Measurements from ENCODE around the gene EHD4.

The EHD4 gene

DNA sequence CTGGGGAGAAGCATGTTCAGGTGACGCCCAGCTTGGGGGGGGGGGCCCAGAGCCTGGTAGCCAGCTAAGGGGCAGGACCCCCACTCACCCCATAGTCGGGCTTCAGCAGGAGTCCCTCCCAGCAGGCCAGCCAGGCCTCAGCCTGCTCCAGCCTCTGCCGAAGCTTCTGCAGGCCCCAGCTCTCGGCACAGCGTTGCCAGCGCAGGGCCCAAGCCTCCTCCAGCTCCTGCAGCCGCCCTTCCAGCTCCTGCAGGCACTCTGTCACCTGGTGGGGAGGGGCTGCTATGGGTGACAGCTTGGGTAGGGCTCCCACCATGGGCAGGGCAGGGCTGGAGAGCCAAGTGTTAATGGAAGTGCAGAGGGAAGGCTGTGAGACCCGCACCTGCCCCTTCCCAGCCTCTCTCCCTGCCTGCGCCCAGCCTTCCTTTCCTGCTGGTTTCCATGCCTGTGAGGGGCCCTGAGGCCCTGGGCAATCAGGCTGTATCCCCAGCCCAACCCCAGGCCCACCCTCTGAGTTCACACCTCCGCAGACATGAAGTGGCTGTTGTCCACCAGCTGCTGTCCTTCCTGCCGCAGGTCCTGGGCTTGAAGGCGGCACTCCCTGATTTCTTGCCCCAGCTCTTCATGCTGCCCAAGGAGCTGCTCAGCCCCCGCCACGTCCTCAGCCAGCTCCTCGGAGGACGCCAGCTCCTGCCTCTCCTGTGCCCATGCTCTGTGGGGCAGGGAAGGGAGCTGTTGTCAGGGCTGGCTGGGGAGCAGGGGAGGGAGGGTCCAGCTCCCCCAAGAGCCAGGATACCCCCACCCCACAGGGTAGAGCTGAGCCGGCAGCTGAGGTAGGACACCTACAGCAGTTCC, 119.4 kb downstream of the EHD4 start:
- DNase-seq = no peak

DNA sequence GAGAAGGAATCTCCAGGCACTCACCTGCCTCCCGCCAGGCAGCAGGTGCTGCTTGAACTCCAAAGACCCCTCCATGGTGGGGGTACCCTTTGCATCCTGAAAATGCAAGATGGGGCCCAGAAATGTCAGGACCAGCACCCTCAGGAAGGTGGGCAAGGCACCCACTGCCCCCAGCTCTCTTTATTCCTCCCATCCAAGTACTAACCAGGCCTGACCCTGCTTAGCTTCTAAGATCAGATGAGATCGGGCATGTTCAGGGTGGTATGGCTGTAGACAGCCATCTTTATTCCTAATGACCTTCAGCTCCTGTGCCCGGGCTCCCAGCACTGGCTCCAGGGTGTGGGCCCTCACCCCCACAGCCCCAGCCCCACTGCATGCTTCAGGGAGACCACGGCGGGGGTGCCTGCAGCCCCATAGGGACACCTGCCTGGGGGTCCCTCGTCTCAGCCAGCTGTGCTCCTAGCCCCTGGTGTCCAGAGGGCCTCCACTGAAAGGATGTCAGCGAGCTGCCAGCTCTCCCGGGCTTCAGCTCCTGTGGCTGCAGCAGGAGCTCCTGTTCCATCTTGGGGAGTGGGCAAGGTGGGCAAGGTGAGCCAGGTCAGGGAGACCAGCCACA, 120.5 kb downstream of the EHD4 start:
- no peak for DNase-seq

DNA sequence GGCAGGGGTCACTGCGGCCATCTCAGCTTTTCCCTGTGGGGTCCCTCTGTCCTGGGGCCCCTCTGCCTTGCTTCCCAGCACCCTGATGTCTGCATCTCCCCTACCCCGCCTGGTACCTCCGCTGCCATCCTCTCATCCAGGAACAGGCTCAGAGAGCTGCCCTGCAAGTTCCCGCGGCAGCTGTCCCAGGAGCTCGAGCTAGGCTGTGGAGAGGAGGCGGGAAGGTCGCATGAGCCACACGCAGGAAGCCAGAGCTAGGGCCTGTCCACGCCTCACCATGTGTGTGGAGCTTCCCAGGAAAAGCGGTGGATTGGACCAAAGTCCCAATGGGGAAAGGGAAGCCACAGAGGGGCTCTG, 121.2 kb downstream of the EHD4 start:
- no peak for DNase-seq

DNA sequence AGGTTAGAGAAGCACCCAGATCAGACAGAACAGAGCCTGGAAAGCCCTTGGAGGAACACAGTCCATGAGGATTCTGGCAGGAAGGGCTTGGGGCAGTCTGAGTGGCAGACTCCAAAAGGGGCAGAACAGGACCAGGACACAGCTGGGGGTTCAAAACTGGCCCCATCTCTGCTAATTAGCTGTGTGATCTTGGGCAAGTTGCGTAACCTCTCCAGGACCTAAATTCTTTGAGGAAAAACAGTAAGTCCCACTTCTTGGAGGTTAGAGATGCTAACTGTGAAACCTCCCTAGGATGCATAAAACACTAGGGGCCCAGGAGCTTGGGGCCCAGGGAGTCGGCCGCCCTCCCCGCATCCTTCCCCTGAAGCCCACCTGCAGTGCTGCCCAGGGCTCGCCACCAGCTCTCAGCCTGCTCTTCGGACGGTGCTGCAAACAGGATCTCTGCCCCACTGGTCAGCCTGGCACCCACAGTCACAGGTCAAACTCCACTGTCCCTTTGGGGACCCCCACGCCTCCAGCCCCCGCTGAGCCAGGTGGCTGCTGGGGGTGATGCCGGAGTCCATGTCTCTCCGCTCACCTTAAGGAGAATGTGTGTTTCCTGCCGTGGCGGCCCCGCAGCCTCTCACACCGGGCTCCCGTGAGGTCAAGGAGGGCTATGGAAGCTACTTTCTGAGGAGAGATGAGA, 121.7 kb downstream of the EHD4 start:
- no peak for DNase-seq

DNA sequence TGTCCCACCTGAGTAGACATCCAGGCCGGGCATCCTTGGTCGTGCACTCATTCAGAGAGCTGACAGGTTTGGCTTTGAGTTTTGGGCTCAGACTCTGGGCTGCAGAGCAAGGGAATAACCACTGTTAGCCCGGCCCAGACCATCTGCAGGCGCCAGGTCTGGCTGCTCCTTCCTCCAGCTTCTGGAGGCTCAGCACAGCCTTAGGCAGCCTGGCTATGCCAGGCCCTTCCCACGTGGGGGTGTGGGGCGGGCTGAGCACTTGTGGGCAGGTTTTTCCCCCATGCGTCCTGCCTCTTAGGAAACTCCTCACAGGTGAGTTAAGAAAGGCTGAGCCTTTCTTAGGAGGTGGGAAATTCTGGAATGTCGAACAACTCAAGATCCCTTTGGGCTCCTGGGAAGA, 122.5 kb downstream of the EHD4 start:
- DNase-seq = no peak

DNA sequence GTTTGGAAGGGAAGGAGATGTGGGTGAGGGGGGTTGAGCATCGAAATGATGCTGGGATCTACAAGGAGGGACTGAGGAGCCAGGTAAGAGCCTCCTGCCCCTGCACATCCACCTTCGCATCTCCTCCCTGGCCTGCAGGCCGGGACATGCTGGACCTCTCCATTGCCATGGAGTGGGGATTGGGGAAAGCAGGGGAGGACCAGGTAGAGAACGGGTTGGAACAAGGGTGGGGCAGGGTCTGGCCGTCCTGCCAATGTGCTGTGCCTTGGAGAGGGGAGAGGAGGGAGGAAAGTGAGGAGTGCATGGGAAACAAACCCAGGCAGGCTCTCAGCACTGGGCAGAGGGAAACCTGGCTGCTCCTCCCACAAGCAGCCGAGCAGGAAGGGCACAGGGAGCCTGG, 123.2 kb downstream of the EHD4 start:
- no peak for DNase-seq

DNA sequence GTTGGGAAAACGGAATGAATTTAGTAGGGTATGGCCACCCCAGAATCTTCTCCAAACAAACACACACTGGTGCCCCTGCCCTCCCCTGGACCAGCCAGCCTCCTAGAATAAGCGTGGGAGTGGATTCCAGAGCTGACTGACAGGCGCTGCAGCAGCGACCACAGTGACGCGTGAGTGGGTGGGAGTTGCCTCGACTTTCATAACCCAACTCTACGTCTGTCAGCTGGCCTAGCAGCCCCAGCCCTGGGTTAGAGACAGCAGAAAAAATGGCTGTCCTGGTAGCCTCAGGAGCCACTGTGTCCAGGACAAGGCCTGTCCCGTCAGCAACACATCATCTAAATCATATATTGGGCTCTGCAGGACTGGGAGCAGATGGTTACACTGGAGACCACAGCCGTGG, 123.7 kb downstream of the EHD4 start:
- no peak for DNase-seq

DNA sequence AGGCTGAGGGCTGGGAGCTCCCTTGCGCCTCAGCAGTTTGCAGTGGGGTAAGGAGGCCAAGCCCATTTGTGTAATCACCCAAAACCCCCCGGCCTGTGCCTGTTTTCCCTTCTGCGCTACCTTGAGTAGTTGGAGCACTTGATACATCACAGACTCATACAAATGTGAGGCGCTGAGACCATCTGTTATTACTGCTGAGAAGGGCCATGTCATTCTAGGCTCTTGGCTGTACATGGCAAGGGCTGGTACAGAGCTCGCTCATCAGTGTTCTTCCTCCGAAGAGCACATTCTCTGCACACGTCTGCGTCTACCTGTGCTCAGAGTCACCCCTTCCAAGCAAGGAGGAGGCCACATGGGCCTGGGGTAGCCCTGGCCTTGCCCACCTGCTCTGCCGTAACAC, 124.4 kb downstream of the EHD4 start:
- no peak for DNase-seq

DNA sequence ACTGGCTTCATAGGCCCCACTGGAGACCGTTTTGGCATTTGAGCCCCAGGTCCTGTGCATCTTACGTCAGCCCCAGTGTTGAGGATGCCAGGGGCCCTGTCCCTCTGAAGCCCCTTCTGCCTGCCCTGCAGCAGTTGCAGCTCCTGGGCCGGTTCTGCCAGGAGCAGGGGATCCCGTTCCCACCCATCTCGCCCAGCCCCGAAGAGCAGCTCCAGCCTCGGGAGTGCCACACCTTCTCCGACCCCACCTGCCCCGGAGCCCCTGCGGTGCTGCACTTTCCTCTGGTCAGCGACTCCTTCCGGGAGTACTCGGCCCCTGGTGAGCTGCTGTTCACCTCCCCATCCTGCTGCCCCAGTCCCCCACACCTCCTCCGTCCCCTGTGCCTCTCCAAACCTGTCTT, 125.2 kb downstream of the EHD4 start:
- DNase-seq = no peak

All from DMS 273 treated with DMSO at 0.1 percent for 48 hours (cell line).